Measurements from ENCODE around the gene ZFYVE16. TPM values are rescaled to one million over a fixed set of nuclear protein-coding genes. Genes with fewer than 3 reads are reported as not detected.

Gene ZFYVE16
- total and polyA plus RNA-seq, 2 of the 13 experiments (the other 11 are each of a cell fraction or from before 2014, with no cell fraction given): 9.3 to 33.3 TPM

DNA sequence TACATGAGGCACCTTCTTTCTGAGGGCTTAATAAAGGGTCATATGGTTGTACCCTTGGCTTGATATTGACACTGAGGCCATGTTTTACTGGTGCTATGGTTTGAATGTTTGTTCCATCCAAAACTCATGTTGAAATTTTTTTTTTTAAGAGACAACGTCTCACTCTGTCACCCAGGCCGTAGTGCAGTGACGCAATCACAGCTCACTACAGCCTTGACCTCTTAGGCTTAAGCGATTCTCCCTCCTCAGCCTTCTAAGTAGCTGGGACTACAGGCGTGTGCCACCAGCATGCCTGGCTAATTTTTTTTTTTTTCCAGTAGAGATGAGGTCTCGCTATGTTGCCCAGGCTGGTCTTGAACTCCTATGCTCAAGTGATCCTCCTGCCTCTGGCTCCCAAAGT is 101.0 kb downstream of the ZFYVE16 start:
- H3K79me2 ChIP-seq (ENCODE audit: insufficient read depth, low read length): no peaks in the 10 kb centered on the region
- in situ Hi-C loops (cut with HindIII; ENCODE audit: extremely low pct_ligation_motif_present, low pct_unique_long_range_greater_than_20kb): no loop called here

DNA sequence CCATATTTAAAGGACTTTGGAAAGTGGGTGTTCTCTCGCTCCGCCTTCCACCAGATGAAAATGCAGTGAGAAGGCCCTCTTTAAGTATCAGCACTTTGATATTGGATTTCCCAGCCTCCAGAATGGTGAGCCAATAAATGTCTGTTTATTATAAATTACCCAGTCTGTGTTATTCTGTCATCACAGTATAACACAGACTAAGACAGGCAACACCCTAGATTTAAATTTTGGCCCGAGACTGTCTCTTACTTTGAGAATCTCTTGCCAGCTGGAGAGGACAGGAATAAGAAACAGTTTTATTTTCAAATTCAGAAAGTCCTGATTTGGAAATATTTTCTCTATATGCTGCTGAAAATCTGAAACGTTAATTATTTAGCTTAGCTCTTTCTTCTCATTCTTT is 101.5 kb downstream of the ZFYVE16 start:
- no peaks in the 10 kb centered on the region for H3K4me1 ChIP-seq (ENCODE audit: insufficient read depth, low read length)
- FAIRE-seq (no peak), ATAC-seq (no peak), DNase-seq (ENCODE audit: low spot score) (no peak)
- TF ChIP-seq CHD4 (IDR thresholded peaks at IDR 0.05; ENCODE audit: borderline replicate concordance, low read length) (no peak), MTF1 (CRISPR knock-in tag; IDR thresholded peaks at IDR 0.05) (no peak), CHCHD3 (CRISPR knock-in tag; IDR thresholded peaks at IDR 0.05) (no peak), HOXA5 (CRISPR knock-in tag; IDR thresholded peaks at IDR 0.05) (no peak), CBX2 (IDR thresholded peaks at IDR 0.05; ENCODE audit: low read depth, low read length) (no peak), CBX2 (CRISPR knock-in tag; IDR thresholded peaks at IDR 0.05; ENCODE audit: low read depth) (no peak), PRPF4 (IDR thresholded peaks at IDR 0.05; ENCODE audit: low read depth, low read length, poor library complexity, severe bottlenecking) (no peak), ZMYM3 (CRISPR knock-in tag; IDR thresholded peaks at IDR 0.05) (no peak), ZNF616 (CRISPR knock-in tag; IDR thresholded peaks at IDR 0.05; ENCODE audit: low read depth) (no peak), ZNF24 (IDR thresholded peaks at IDR 0.05) (no peak)
- TF ChIP-seq, protein P1, sequence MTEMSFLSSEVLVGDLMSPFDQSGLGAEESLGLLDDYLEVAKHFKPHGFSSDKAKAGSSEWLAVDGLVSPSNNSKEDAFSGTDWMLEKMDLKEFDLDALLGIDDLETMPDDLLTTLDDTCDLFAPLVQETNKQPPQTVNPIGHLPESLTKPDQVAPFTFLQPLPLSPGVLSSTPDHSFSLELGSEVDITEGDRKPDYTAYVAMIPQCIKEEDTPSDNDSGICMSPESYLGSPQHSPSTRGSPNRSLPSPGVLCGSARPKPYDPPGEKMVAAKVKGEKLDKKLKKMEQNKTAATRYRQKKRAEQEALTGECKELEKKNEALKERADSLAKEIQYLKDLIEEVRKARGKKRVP (CRISPR knock-in tag; IDR thresholded peaks at IDR 0.05): no peak
- TF ChIP-seq, protein P2, sequence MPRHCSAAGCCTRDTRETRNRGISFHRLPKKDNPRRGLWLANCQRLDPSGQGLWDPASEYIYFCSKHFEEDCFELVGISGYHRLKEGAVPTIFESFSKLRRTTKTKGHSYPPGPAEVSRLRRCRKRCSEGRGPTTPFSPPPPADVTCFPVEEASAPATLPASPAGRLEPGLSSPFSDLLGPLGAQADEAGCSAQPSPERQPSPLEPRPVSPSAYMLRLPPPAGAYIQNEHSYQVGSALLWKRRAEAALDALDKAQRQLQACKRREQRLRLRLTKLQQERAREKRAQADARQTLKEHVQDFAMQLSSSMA (CRISPR knock-in tag; IDR thresholded peaks at IDR 0.05): no peak
- H3K79me2 ChIP-seq (ENCODE audit: insufficient read depth, low read length): no peaks in the 10 kb centered on the region
- no peaks in the 10 kb centered on the region for H3K36me3 ChIP-seq (replicated peaks in 1 of 2; ENCODE audit: control insufficient read depth in 1 of 2, insufficient read depth in 2 of 2, low read length in 2 of 2)
- ChIA-PET POLR2A (no interaction called here), CTCF (ENCODE audit: low intra/inter-chr PET ratio, low total read pairs) (no interaction called here)
- H3K9ac ChIP-seq (ENCODE audit: insufficient read depth, low read depth, low read length): no peak overlapping the region
- no peaks in the 10 kb centered on the region for H4K20me1 ChIP-seq (ENCODE audit: insufficient read depth, low read length)
- no peak overlapping the region for H3K4me2 ChIP-seq (ENCODE audit: low read depth, low read length)
- intact Hi-C loops (cut with micrococcal nuclease; ENCODE audit: unreplicated experiment): no loop called here
- H3K4me3 ChIP-seq (replicated peaks in 1 of 3; ENCODE audit: insufficient read depth in 1 of 3, low read depth in 2 of 3, low read length in 3 of 3): no peak overlapping the region
- BruUV-seq (replicated peaks): no TSS peak
- WGBS (ENCODE audit: low lambda C conversion rate): 81% methylated on average over 4 of the region's 4 CpGs
- no peak overlapping the region for H3K27ac ChIP-seq (ENCODE audit: extremely low read length, insufficient read depth, low read length)
- H3K27me3 ChIP-seq (ENCODE audit: control insufficient read depth in 1 of 2, insufficient read depth in 2 of 2, low read length in 2 of 2): no peaks in the 10 kb centered on the region
- in situ Hi-C loops (cut with HindIII; ENCODE audit: extremely low pct_ligation_motif_present, low pct_unique_long_range_greater_than_20kb): no loop called here
- no peaks in the 10 kb centered on the region for H3K9me3 ChIP-seq (ENCODE audit: low read length)
- no peak overlapping the region for H2AFZ ChIP-seq (ENCODE audit: low read length)

More for the DNA sequence above, 101.0 kb downstream of the ZFYVE16 start:
- Histone ChIP-seq H3K4me1 (ENCODE audit: insufficient read depth, low read length) (no peaks in the 10 kb centered on the region), H3K9ac (ENCODE audit: insufficient read depth, low read depth, low read length) (no peak overlapping the region), H3K4me2 (ENCODE audit: low read depth, low read length) (no peak overlapping the region), H3K9me3 (ENCODE audit: low read length) (no peaks in the 10 kb centered on the region), H3K27me3 (ENCODE audit: control insufficient read depth in 1 of 2, insufficient read depth in 2 of 2, low read length in 2 of 2) (no peaks in the 10 kb centered on the region), H3K27ac (ENCODE audit: extremely low read length, insufficient read depth, low read length) (no peak overlapping the region), H3K36me3 (replicated peaks in 1 of 2; ENCODE audit: control insufficient read depth in 1 of 2, insufficient read depth in 2 of 2, low read length in 2 of 2) (no peaks in the 10 kb centered on the region), H4K20me1 (ENCODE audit: insufficient read depth, low read length) (no peaks in the 10 kb centered on the region), H2AFZ (ENCODE audit: low read length) (no peak overlapping the region), H3K4me3 (replicated peaks in 1 of 3; ENCODE audit: insufficient read depth in 1 of 3, low read depth in 2 of 3, low read length in 3 of 3) (no peak overlapping the region)
- BruUV-seq (replicated peaks): no TSS peak
- TF ChIP-seq CEBPG (CRISPR knock-in tag; IDR thresholded peaks at IDR 0.05) (0 out of 2 replicates have a peak, but pooled peaks have one; percentile 12), CEBPB (IDR thresholded peaks at IDR 0.05; ENCODE audit: borderline replicate concordance, low read depth, low read length) (peak; percentile 79), ZSCAN25 (CRISPR knock-in tag; IDR thresholded peaks at IDR 0.05) (no peak), ZNF501 (CRISPR knock-in tag; IDR thresholded peaks at IDR 0.05) (no peak), NR2F6 (IDR thresholded peaks at IDR 0.05) (0 out of 2 replicates have a peak, but pooled peaks have one; percentile 18), NR2F6 (CRISPR knock-in tag; IDR thresholded peaks at IDR 0.05) (no peak)
- ChIA-PET POLR2A (no interaction called here), CTCF (ENCODE audit: low intra/inter-chr PET ratio, low total read pairs) (no interaction called here)
- 59% methylated on average over 6 of the region's 6 CpGs for WGBS (ENCODE audit: low lambda C conversion rate)
- intact Hi-C loops (cut with micrococcal nuclease; ENCODE audit: unreplicated experiment): no loop called here
- no peak for FAIRE-seq
- no peak for ATAC-seq
- no peak for DNase-seq (ENCODE audit: low spot score)
